ENCODE measurements around the gene OR4S2. TPM values are rescaled to one million over a fixed set of nuclear protein-coding genes. Genes with fewer than 3 reads are reported as not detected.

The OR4S2 gene
- total RNA-seq, 1 donor from 2014 or later = not detected

Other genes with a start within 250 kb of the OR4S2 start
- not detected in 2 replicates for gene OR4C15, start 93.9 kb upstream of the OR4S2 start, total RNA-seq
- gene OR4C16, start 76.2 kb upstream of the OR4S2 start, total RNA-seq = not detected in 2 replicates
- not detected in 2 replicates for gene OR4C11, start 40.7 kb upstream of the OR4S2 start, total RNA-seq
- not detected in 2 replicates for gene OR4P4, start 13.2 kb upstream of the OR4S2 start, total RNA-seq
- not detected in 2 replicates for gene OR4C6, start 13.9 kb downstream of the OR4S2 start, total RNA-seq
- not detected in 2 replicates for gene OR5D13, start 125.1 kb downstream of the OR4S2 start, total RNA-seq
- not detected in 2 replicates for gene OR5D14, start 147.2 kb downstream of the OR4S2 start, total RNA-seq
- not detected in 2 replicates for gene OR5L1, start 163.0 kb downstream of the OR4S2 start, total RNA-seq
- not detected in 2 replicates for gene OR5D18, start 171.3 kb downstream of the OR4S2 start, total RNA-seq
- not detected in 2 replicates for gene OR5L2, start 178.9 kb downstream of the OR4S2 start, total RNA-seq
- not detected in 2 replicates for gene OR5D16, start 190.4 kb downstream of the OR4S2 start, total RNA-seq
- not detected in 2 replicates for gene TRIM51, start 235.0 kb downstream of the OR4S2 start, total RNA-seq

Measured in epithelial cell of proximal tubule (primary cell).